ENCODE measurements around the gene GSDME. TPM values are rescaled to one million over a fixed set of nuclear protein-coding genes. Genes with fewer than 3 reads are reported as not detected.

GSDME gene
- total RNA-seq, result 37.8 and 41.2 TPM in 2 replicates

DNA sequence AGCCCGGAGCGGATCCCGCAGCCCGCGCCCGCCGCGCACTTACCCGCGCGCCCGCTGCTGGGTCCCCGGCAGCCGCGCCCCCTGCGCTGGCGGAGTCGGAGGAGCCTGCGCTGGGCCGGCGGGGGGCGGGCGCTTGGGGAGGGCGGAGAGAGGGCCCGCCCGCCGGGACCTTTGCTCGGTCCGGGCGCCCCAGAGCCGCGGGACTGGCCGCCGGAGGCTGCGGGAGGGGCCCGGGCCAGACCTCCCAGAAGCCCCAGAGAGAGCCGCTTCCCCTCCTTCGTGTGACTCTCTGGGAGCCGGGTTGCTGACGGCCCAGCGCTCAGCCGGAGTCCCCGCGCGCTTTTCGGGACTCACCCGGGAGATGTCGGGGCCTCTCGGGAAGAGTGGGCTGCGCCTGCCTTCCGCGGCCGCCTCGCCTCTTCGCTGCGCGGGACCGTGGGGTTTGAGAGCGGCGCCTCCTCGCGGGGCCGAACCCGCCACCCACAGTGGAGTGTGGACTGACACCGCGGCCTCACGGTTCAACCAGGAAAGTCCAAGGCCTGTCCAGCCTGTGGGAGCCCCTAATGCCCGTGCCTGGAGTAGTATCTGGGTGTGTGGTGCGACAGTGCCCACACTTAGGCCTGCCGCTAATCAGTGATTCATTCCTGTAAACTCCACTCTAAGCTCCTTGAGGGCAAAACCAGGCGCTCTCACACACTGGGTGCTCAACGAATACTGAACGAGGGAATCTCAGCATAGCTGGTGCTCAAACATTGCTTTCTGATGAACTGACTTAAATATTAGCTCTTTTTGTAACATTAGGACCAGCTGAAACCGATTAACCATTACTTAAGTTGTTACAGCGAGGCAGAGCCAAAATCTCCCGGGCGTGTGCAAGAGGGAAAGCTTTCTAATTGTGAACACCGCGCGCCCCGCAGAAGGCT lies at the start of gene GSDME:
Gene GSDME, minus strand, starts transcription at position 112 of the 923 bp plus-strand sequence. CDS start 7,690 bp downstream, outside the sequence.

Other genes starting within 250 kb of the GSDME start
- 5.5 and 5.7 TPM in 2 replicates for gene PALS2, start 184.0 kb downstream of the GSDME start, total RNA-seq
- 9.5 and 18.1 TPM in 2 replicates for gene OSBPL3, start 222.7 kb upstream of the GSDME start, total RNA-seq